Retina (tissue), 1 donor: ENCODE data around the gene LMTK3.
"Not testable (repeated sequence)": the region's sequence is repeated elsewhere in the genome, so short reads cannot be mapped to it uniquely, and the experiment has no call there.

ENCODE experiments used
- DNase-seq: peaks from one replicate; pipeline ENCODE4 v3.0.0-alpha.2; 2016

LMTK3 gene

DNA sequence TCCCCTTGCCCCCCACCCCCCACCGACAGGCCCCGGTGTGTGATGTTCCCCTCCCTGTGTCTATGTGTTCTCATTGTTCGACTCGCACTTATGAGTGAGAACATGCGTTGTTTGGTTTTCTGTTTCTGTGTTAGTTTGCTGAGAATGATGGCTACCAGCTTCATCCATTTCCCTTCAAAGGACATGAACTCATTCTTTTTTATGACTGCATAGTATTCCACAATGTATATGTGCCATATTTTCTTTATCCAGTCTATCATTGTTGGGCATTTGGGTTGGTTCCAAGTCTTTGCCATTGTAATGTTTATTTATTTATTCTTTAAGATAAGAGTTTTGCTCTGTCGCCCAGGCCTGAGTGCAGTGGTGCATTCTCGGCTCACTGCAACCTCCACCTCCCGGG lies 26.4 kb upstream of the LMTK3 start:
- DNase-seq, result not testable (repeated sequence)

DNA sequence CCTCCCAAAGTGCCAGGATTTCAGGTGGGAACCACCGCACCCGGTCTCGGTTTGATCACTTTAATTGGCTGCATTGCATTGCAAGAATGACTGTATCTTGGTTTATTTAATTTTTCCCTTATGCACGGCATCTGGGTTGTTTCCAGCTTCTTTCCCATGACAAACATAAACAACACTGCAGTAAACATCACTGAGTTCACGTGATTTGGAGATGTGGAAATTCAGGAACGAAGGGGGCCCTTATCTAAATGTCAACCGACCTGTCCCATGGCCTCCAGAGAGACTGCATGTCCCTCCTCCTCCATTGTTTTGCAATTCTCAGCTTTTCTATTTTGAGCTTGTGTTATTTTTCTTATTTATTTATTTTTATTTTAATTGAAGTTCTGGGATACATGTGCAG lies 25.9 kb upstream of the LMTK3 start:
- DNase-seq, result no peak

DNA sequence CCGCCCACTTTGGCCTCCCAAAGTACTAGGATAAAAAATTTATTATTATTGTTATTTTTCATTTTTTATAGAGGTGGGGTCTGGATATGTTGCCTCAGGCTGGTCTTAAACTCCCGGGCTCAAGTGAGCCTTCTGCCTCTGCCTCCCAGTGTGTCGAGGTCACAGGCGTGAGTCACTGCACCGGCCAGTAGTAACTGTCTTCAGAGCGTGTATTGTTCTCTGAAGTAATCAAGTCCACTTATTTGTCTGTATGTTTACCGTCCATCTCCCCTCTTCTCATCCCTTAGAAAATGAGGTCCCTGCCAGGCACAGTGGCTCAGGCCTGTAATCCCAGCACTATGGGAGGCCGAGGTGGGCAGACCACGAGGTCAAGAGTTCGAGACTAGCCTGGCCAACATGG lies 22.1 kb upstream of the LMTK3 start:
- DNase-seq, result no peak

DNA sequence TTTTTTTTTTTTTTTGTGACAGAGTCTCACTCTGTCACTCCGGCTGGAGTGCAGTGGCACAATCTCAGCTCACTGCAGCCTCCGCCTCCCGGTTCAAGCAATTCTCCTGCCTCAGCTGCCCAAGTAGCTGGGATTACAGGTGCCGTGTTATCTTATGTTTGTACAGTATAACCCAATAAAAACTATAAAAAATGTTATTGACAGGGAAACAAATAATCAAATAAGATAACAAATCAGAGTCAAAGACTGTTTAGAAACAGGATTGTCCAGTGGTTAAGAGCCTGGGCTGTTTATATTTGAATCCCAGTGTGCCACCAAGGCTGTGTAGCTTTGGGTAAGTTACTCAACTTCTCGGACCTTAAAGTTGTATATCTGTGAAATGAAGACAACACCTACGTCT lies 19.1 kb upstream of the LMTK3 start:
- no peak for DNase-seq

DNA sequence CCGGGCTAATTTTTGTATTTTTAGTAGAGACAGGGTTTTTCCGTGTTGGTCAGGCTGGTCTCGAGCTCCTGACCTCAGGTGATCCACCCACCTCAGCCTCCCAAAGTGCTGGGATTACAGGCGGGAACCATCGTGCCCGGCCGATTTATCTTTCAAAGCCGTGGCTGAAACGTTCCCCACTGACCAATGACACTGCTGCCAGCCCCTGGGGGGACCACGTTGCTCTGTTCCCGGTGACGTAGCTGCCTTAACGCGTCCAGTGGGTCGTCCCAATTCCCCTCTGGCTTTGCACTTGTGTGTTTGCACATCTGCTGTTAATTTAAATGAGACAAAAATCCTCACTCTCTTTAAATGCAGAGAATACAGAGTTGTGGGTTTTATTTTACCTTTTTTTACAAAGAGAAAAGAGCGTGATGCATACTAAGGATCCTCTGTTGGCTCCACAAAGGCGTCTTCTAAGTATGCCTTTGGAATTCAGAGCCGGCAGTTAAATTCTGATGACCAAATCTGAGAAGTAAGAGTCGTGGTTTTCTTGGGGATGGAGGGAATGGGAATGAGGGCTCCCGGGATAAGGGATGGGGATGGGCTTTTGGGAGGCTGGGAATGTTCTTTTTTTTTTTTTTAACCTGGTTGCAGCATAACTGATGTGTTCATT lies 18.6 kb upstream of the LMTK3 start:
- DNase-seq, result peak; percentile 18

DNA sequence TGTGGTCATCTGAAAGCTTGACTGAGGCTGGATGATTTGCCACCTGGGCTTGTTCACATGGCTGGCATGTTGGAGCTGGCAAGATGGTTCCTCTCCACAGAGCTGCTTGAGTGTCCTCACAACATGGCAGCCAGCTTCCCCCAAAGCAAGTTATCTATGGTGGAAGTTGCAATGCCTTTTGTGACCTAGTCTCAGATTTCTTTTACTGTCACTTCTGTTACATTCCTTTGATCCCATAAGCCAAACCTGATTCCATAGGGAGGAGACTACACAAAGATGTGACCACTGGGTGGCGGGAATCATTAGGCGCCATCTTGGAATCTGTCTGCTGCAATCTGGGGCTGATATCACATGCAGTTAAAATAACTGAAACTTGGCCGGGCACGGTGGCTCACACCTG lies 17.5 kb upstream of the LMTK3 start:
- DNase-seq, result no peak

DNA sequence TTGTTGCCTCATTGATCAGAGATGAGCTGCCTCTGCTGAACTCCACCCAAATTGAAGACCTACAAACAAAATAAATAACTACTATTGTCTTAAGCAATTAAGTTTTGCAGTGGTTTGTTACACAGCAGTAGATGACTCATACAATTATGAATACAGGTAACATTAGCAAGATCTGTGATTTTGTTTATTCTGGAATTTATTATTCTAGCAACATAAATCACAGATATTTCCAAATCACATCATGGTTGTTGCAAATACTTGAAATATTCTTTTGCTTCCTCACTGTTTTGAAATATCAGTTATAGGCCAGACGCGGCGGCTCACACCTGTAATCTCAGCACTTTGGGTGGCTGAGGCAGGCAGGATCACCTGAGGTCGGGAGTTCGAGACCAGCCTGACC lies 13.1 kb upstream of the LMTK3 start:
- no peak for DNase-seq

DNA sequence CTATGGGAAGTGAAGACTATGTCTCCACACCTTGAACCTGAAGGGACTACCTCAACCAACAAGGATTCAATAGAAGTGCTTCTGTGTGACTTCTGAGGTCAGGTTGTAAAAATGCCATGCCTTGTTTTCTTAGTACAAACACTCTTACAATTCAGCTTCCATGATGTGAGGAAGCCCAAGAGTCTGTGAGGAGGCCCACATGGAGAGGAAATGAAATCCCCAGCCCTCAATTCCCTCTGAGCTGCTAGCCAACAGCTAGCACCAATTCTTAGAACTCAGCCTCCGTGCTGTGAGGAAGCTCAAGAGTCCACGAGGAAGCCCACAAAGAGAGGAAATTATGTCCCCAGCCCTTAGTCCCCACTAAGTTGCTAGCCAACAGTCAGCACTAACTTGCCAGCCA lies 12.6 kb upstream of the LMTK3 start:
- DNase-seq, result no peak

DNA sequence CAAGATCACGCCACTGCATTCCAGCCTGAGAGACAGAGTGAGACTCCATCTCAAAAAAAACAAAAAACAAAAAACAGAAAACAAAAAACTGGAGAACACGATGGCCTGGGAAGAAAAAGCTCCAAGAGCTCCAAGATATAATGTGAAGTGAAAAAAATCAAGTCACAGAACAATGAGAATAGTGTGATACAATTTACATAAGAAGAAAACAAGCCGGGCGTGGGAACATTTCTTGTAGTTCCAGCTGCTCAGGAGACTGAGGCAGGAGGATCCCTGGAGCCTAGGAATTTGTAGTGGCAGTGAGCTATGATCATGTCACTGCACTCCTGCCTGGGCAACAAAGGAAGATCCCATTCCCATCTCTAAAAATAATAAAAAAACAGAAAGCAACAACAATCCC lies 8.5 kb upstream of the LMTK3 start:
- no peak for DNase-seq

DNA sequence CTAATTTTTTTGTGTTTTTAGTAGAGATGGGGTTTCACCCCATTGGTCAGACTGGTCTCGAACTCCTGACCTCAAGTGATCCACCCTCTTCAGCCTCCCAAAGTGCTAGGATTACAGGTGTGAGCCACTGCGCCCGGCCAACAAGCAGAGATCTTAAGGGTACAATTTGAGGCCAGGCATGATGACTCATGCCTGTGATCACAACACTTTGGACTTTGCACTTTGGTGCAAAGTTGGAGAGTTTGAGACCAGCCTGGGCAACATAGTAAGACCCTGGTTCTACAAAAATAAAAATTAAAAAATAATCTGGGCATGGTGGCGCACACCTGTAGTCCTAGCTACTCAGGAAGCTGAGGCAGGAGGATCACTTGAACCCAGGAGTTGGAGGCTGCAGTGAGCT lies 7.8 kb upstream of the LMTK3 start:
- DNase-seq, result not testable (repeated sequence)

DNA sequence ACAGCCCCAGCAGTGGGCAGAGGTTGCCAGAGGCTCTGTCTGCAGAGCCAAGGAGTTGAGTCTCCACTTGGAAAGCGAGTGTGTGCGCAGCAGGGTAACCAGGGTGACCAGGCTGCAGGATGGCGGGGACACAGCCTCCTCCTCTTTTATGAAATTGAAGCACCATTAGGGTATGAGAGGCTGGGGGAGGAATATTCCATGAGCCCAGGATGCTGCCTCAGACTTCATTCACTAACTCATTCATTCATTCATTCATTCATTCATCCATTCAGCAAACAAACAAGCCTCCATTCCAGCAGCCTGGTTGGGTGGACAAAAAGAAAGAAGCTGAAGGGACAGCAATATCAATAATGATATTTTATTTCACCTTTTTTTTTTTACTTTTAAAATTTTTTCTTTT lies 6.6 kb upstream of the LMTK3 start:
- DNase-seq, result no peak

DNA sequence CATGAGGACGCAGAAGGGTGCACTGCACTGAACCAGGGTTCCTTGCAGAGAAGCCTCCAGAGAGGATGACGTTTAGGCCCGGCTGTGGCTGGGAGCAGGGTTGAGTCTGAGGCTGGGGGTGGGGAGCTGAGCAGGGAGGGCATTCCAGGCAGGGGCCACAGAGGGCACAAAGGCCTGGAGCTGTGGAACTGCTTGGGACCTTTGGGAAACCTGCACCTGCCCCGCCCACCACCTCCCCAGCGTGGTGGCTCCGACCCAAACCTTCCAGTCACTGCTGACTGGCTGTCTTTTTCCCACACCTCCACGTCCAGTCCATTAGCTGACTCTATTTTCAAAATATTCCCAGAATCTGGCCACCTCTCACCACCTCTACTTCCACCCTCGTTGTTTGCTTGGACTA lies 4.9 kb upstream of the LMTK3 start:
- DNase-seq, result no peak

DNA sequence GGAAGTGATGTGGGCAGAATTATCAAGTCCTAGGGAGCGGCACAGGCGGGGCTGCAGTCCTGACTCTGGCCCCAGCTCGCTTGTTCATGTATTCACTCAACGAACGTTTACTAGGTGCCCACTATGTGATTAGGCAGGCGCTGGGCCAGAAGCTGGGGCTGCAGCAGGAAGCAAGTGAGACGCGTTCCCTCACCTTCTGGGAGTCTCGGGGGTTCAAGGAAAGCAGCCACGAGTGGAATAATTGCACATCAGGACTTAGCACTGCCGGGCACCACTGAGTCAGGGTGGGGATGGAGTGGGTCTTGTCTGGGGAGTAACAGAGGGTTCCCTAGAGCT lies 2.5 kb upstream of the LMTK3 start:
- no peak for DNase-seq

DNA sequence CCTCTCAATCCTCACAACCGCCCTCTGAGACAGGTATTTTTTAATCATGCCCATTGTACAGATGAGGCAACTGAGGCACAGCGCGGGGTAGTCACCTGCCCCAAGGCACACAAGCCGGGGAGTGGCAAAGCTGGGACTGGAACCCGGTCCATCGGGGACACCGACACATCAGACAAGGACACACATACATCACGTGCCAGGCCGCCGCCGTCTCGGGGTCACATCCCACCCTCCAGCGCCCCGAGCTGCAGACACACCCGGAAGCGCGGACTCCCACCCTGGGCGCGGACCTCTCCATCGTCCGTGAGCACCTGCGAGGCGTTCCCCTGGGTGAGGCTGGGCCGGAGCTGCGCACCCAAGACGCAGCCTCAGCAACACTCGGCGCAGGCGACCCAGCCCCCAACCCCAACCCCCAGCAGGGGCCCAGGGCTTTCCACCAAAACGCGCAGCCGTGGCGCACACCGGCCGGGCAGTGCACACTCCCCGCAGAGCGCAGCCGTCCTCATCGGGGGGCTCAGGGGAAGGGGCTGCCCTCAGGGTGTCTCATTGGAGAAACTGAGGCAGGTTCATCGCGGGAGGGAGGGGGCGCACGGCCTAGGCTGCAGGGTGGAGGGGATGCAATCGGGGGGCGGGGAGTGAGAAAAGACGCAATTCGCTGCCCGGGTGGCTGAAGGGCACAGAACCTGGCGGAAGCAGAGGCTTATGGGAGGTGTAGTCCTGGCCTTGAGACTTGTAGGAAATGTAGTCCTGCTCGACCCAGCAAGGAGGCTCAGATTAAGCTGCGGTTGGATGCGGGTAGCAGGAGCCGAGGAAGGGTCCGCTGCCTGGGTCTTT lies 1.9 kb upstream of the LMTK3 start:
- DNase-seq, result peak; percentile 76

DNA sequence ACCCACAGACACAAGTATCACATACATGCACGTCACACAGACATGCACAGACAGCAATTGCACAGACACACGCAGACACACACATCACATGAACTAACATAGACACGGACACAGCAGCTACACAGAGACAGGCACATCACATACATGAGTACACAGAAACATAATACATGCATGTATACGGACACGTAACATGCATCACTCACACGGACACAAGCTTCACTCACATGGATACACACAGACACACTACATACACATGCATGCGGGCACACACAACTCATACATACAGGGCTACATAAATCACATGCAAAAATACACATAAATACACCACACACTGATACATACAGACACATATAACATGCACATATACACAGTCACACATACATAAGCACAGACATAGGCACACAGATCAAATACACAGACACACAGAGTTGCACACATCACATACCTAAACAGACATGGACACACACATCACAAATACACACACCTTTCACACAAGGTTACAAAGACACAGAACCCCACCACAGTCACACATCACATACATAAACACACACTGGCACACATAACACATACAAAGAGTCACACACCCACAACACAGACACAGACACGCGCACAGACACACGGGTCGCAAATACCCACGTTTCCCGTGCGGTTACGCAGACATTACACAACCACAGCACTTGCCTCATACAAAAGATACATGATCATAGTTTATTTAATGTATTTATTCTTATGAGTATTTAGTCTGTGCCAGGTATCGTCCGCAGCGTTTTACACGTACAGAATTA lies 1.1 kb upstream of the LMTK3 start:
- DNase-seq, result no peak

DNA sequence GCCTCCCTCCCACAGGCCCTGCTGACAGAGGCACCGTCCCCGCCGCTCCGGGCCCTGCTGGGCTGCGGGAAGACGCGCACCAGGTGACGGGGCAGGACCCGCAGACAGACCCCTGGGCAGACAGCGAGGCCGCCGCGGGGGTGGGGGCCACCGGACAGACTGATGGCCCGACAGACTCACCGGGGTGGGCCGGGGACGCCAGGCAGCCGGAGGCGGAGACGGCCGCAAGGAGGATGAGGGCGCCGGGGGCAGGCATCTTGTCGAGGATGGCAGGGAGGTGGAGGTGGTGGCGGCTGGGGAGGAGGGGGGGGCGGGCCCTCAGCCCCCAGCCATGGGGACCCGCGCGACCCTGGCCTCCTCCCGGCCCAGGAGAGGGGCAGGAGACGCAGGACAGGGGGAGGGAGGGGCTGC lies 309 bp downstream of the LMTK3 start:
- DNase-seq, result no peak

DNA sequence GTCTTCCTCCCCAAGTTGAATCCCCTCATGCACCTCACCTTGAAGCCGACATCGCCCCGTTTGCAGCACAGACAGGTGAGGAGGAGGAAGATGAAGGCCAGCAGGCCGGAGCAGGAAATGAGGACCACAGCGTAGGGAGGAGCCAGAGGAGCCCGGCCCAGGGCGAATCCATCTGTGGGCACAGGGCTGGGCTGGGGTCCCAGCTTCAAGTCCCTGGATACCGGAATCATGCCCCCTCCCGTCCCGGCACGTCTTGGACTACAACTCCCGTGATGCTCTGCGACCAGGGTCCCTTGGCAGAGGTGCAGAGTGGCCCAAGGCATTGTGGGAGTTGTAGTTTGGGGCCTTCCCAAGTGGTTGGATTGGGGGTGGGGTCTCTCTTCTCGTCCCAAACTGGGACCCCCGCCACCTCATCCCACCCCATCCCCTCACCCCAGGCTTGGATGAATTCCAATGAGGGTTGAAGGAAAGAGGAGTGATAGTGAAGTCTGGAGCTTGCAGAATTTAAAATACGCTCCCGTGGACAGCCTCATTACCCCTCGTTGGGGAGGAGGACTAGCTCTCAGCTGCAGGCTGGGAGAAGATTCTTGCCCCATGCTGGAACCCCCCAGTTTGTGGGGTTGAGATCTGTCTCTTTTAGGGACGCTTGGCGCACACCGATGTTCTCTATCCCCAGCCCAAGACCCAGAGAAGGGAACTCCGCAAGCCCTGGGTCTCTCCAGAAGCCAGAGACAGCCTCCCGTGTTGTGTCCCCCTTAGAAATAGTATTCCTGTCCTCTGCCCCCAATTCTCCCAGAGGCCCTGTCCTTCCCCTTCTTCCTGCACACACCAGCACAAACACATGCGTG lies 990 bp downstream of the LMTK3 start:
- DNase-seq, result peak; percentile 76

DNA sequence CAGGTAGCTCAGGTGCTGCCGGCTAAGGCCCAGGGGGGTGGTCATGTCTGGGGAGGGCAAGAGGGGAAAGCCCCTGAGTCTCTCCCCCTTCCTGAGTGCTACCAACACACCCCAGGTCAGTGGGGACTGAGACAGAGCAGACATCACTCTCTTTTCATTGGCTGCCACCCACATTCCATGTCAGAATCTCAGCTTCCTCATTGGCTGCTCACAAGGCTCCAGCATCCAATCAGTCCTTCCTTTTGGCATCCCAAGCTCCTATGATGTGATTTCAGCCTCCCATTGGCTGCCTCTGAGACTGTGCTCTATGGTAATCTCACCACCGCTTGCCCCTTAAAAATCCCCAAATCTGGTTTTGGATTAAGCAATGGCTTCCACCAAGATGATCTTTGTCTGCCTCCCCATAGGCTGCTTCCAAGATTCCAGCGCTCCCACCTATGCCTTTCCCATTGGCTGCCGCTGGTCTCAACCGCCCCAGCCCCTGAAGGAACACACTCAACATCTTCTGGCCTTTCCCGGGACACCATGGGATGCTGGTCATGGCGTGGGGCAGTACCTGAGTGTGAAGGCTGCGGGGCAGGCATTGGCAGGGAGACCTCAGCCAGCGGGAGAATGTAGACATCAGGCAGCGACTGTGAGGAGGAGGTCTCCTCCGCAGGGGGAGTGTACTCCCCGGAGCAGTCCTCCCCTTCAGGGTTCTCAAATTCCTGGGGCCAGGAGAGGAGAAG lies 2.0 kb downstream of the LMTK3 start:
- DNase-seq, result no peak

DNA sequence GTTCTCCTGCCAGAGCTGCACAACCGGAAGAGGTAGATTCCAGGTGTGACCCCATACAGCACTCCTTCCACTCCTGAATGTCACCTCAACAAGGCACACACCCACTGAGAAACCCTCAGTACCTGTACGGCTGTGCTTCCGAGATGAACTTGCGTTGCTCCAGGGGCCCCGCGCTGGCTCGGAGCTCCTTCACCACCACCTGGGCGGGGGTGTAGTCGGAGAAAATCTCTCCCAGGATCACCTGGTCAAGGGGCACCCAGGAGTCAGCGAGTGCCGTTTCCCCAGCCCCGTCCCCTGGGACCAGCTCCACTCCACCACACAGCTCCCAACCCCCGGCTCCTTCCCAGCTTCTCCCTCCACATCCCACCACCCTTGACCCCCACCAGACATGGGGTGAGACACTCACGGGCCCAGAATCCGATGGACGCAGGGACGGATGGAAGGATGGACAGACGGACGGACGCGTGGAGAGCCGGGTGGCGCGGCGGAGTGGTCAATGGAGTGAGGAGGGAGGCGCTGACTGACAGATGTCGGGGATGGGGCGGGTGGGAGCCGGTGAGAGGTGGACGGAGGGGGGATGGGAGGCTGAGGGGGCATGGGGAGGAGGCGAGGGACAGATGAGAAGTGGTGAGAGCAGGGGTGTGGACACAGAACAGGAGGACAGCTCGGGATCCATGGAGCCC lies 2.8 kb downstream of the LMTK3 start:
- DNase-seq, result no peak

DNA sequence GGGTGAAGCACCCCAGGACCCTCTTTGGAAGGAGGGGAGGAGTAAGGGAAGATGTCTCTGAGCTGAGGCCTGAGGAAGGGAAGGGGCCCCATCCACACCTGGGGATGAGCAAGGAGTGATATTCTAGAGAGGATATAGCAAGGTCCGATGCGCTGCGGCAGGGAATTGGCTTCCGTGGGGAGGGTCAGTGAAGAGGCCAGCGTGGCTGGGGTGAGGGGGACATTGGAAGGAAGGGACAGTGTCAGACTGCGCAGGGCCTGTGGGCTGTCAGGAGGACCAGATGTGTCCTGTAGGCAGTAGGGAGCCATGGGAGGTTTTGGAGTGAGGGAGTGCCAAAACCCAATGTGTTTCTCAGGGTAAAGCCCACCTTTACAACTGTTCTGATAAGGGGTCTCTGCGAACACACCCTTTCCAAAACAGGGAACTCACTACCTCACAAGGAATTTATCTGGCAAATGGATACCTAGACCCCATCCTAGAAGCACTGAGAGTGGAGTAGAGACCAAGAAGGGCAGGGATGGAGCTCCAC lies 3.7 kb downstream of the LMTK3 start:
- no peak for DNase-seq

DNA sequence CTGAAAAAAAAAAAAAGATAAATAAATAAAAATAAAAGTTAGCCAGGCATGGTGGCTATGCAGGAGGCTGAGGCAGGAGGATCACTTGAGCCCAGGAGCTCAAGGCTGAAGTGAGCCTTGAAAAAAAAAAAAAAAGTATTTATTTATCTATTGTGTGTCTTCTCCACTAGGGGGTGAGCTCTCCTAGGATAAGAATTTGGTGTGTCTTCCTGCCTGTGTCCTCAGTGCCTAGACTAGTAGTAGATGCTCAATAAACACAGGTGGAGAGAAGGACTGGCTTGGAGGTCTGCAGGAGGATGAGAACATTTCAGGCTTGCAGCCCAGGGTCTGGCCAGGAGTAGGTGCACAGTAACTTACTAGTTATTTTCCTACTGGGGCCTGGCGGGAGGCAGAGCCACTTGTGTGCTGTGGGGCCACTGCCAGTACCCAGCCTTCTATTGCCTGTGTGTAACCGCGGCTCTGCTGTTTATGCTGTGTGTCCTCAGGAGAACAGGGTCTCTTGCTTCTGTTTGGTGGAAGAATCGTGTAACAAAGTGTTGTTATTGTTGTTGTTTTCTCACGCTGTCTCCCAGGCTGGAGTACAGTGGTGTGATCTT lies 5.4 kb downstream of the LMTK3 start:
- no peak for DNase-seq
